KMS-11 (cell line): ENCODE measurements around the gene NEUROG2.

ENCODE experiments used
- H2AFZ ChIP-seq: fragments of 200-600 bp; sonication (generic); 2 replicates; pipeline ENCODE4 v1.6.1; 2016; ENCODE audit warnings: antibody characterized with exemption, mixed run types, low read depth
- H3K27ac ChIP-seq: fragments of 200-600 bp; sonication (generic); 2 replicates; pipeline ENCODE4 v1.6.1; 2016; ENCODE audit warnings: mild to moderate bottlenecking, mixed run types
- H3K27me3 ChIP-seq: fragments of 200-600 bp; sonication (generic); 2 replicates; pipeline ENCODE4 v1.6.1; 2017; ENCODE audit warnings: mild to moderate bottlenecking, low read depth, mixed run types, moderate library complexity; ENCODE audit not compliant: insufficient read depth
- H3K36me3 ChIP-seq: fragments of 200-600 bp; sonication (generic); 2 replicates; pipeline ENCODE4 v1.6.1; 2017; ENCODE audit warnings: mild to moderate bottlenecking, mixed run types; ENCODE audit not compliant: insufficient read depth
- H3K4me1 ChIP-seq: fragments of 200-600 bp; sonication (generic); 2 replicates; pipeline ENCODE4 v1.6.1; 2016; ENCODE audit warnings: mild to moderate bottlenecking, low read depth, mixed run types; ENCODE audit not compliant: poor library complexity, severe bottlenecking
- H3K4me2 ChIP-seq: fragments of 200-600 bp; sonication (generic); 2 replicates; pipeline ENCODE4 v1.7.0; 2016; ENCODE audit warnings: mild to moderate bottlenecking, mixed run types
- H3K4me3 ChIP-seq: fragments of 200-600 bp; sonication (generic); IDR thresholded peaks from 2 replicates; pipeline ENCODE4 v1.6.1; 2017; ENCODE audit warnings: low read depth, low read length, mixed read lengths; ENCODE audit not compliant: insufficient read depth
- H3K79me2 ChIP-seq: fragments of 200-600 bp; sonication (generic); 2 replicates; pipeline ENCODE4 v1.6.1; 2016; ENCODE audit warnings: low read depth, mixed run types; ENCODE audit not compliant: insufficient read depth
- H3K9ac ChIP-seq: fragments of 200-600 bp; sonication (generic); 2 replicates; pipeline ENCODE4 v1.6.1; 2016; ENCODE audit warnings: mild to moderate bottlenecking, mixed run types
- H4K20me1 ChIP-seq: fragments of 200-600 bp; sonication (generic); 2 replicates; pipeline ENCODE4 v1.6.1; 2016; ENCODE audit warnings: mild to moderate bottlenecking, mixed run types; ENCODE audit not compliant: insufficient read depth
- TF ChIP-seq, protein P1 (sequence below): fragments of 200-600 bp; sonication (generic); conservative IDR thresholded peaks from 2 replicates; pipeline ENCODE4 v1.6.1; 2017; ENCODE audit warnings: low read depth, mild to moderate bottlenecking, antibody characterized with exemption, low read length, moderate library complexity, mixed read lengths

The NEUROG2 gene

DNA sequence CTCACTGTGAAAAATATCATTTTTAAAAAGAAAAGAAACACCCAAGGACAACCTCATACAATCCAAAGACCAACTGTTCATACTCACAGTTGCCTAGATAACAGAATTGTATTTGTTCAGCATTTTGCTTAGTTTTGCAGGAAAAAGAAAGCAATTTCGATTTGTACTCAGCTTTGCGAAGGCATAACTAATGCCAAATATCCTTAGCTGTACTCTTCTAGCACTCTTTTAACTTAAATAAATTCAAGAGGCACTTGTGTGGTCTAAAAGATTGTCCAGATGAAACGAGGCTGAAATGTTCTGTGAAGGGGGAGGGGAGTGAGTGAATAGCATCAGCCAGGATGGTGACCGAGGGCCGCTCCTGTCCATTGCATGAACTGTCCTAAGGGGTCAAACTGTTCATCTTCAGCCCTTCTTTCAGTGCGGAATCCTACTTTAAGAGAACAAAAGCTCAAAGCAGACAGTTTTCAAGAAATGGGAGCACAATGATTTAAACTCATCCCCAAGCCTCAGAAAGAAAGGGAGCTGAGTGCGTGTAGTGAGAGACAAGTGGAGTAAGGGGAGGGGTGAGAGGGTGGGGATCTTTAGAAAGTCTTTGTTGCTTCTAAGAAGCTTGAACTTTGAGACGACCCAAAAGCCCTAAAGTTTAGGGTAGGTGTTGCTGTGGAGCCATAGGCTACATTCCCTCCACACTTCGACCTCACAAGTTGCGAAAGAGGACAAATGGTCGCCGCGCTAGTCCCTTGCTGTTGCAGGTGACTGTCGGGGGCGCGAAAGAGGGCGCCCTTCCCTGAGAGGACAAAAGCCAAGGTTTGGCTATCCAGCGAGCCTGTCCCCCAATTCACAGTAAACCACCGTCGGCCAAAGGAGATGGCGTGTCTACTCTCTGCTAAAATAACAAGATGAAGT lies 4.0 kb upstream of the NEUROG2 start:
- Histone ChIP-seq H3K27me3 (0 out of 2 replicates have a peak, but pooled peaks cover 5% of the 10 kb centered on the region), H3K79me2 (no peaks in the 10 kb centered on the region), H2AFZ (no peak overlapping the region), H3K4me2 (no peak overlapping the region), H4K20me1 (no peaks in the 10 kb centered on the region), H3K4me3 (no peak overlapping the region), H3K9ac (no peak overlapping the region), H3K27ac (no peak overlapping the region), H3K4me1 (peaks cover 19% of the 10 kb centered on the region), H3K36me3 (no peaks in the 10 kb centered on the region)
- TF ChIP-seq, protein P1, sequence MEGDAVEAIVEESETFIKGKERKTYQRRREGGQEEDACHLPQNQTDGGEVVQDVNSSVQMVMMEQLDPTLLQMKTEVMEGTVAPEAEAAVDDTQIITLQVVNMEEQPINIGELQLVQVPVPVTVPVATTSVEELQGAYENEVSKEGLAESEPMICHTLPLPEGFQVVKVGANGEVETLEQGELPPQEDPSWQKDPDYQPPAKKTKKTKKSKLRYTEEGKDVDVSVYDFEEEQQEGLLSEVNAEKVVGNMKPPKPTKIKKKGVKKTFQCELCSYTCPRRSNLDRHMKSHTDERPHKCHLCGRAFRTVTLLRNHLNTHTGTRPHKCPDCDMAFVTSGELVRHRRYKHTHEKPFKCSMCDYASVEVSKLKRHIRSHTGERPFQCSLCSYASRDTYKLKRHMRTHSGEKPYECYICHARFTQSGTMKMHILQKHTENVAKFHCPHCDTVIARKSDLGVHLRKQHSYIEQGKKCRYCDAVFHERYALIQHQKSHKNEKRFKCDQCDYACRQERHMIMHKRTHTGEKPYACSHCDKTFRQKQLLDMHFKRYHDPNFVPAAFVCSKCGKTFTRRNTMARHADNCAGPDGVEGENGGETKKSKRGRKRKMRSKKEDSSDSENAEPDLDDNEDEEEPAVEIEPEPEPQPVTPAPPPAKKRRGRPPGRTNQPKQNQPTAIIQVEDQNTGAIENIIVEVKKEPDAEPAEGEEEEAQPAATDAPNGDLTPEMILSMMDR: no peak

DNA sequence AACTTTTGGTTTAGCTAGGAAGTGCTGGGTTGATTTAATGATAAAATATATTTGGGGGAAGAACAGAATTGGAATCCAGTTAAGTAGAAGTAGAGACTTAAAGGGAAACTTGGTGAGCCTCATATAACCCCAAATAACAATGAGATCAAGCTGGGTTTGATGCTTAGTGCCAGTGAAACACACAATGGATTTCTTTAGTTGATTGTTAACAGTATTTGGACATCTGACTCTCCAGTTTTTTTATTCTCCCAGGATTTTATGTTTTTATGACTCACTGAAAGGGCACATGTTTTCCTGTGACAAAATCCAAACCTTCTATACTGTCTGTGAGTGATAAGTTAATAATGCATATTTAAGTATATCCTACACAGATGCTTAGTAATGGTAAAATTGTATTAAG lies 2.7 kb upstream of the NEUROG2 start:
- H3K27ac ChIP-seq: no peak overlapping the region
- no peak overlapping the region for H2AFZ ChIP-seq
- no peaks in the 10 kb centered on the region for H3K36me3 ChIP-seq
- H3K79me2 ChIP-seq: no peaks in the 10 kb centered on the region
- TF ChIP-seq, protein P1: no peak
- 0 out of 2 replicates have a peak, but pooled peaks cover 5% of the 10 kb centered on the region for H3K27me3 ChIP-seq
- no peak overlapping the region; the same call in 1 of the 2 replicates for H3K9ac ChIP-seq
- H4K20me1 ChIP-seq: no peaks in the 10 kb centered on the region
- no peak overlapping the region for H3K4me3 ChIP-seq
- peak overlapping the region; percentile 78 for H3K4me2 ChIP-seq
- H3K4me1 ChIP-seq: peaks cover 23% of the 10 kb centered on the region

DNA sequence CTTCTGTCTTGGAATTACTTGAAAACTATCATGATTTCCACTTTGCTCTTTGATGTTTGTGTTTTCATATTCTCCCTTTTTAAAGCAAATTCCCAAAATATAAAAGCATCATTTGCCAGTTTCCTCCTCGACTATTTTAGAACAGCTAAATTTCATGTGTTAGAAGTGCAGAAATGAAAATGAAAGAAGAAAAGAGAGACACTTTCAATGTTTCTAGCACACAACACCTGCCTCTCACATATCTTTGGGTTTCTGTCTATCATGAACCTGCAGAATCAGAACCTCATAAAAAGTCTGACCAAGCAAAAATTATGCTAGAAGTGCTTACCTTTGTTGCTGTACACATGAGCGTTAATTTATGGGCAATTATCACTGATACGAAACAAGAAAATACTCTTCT lies 1.9 kb upstream of the NEUROG2 start:
- H3K4me2 ChIP-seq: peak overlapping the region; percentile 78
- TF ChIP-seq, protein P1: no peak
- no peak overlapping the region for H3K4me3 ChIP-seq
- H3K36me3 ChIP-seq: no peaks in the 10 kb centered on the region
- H3K79me2 ChIP-seq: no peaks in the 10 kb centered on the region
- H3K27me3 ChIP-seq: 0 out of 2 replicates have a peak, but pooled peaks cover 5% of the 10 kb centered on the region
- peak overlapping the region; percentile 6; the same call in 1 of the 2 replicates for H3K9ac ChIP-seq
- no peaks in the 10 kb centered on the region for H4K20me1 ChIP-seq
- no peak overlapping the region; the same call in 1 of the 2 replicates for H3K27ac ChIP-seq
- peaks cover 30% of the 10 kb centered on the region for H3K4me1 ChIP-seq
- H2AFZ ChIP-seq: peak overlapping the region; percentile 99; the same call in 1 of the 2 replicates

DNA sequence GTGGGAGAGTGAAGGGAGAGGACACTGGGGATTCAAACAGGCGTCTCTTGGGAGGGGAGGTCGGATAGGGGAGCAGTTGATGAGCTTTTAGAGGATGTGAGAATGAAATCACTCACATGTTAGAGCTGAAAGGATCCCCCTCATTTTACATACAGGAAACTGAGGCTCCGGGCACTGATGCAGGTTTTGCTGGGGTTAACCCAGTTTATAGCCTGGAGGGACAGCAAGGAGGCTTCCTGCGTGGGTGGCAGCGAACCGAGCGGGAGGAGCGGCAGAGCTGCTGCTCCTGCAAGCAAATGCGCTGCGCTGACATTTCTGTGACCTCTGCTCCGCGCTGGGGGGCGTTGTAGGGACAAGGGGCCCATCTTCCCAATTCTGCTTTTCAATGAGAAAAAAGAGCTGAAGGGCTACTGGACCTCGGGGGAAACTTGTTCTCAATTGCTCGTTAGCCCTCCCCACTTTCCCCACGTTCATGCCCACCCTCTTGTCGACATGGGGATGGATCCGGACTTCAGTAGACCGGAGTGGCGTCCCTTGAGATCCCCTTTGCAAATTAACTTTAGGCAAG lies 1.2 kb upstream of the NEUROG2 start:
- Histone ChIP-seq H3K36me3 (no peaks in the 10 kb centered on the region), H2AFZ (peak overlapping the region; percentile 99), H3K27me3 (0 out of 2 replicates have a peak, but pooled peaks cover 5% of the 10 kb centered on the region), H3K9ac (peak overlapping the region; percentile 6; the same call in 1 of the 2 replicates), H4K20me1 (no peaks in the 10 kb centered on the region), H3K79me2 (no peaks in the 10 kb centered on the region), H3K4me3 (peak overlapping the region; percentile 46), H3K27ac (no peak overlapping the region; the same call in 1 of the 2 replicates), H3K4me1 (peaks cover 30% of the 10 kb centered on the region), H3K4me2 (peak overlapping the region; percentile 78)
- TF ChIP-seq, protein P1: no peak
